Measurements from ENCODE around the gene NAT8L. TPM values are rescaled to one million over a fixed set of nuclear protein-coding genes. Genes with fewer than 3 reads are reported as not detected.

The NAT8L gene
- total RNA-seq, 1 donor = under 0.01 TPM

- peak; percentile 96 for DNase-seq (ENCODE audit: insufficient read length, low spot score, missing footprints)
Observed at GRCh38 chr4:2042204-2042946, 16.8 kb upstream of the NAT8L start.

DNA sequence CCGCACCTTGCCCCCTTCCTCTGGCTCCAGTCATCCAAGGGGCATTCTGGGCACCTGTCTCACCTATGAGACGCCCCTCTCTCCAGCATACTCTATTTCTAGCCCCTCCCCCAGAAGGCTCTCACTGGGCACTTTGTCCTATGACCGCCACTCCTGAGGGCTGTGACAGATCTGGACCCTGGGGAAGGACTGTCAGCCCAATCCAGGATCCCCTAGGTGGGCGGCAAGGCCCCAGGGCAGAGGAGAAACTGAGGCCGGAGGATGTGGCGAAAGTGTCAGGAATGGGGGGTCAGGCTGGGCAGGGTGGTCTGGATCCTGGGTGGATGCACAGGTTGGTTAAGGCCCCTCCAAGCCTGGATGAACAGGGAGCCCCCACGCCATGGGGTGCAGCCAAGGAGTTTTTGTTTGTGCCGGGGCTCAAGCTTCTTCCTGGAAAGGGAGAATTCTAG is 16.2 kb upstream of the NAT8L start:
- peak; percentile 77 for DNase-seq (ENCODE audit: insufficient read length, low spot score, missing footprints)
- no peaks in the 10 kb centered on the region for H3K36me3 ChIP-seq (ENCODE audit: insufficient read depth, low read length)
- H3K4me2 ChIP-seq (ENCODE audit: insufficient read depth, low read length) = no peak overlapping the region
- no peak overlapping the region for H2AFZ ChIP-seq (ENCODE audit: low read length)
- no peak overlapping the region for H3K27ac ChIP-seq (ENCODE audit: low read depth, low read length)
- no peaks in the 10 kb centered on the region for H3K9me3 ChIP-seq (ENCODE audit: low read depth, low read length)
- peaks cover 19% of the 10 kb centered on the region for H3K27me3 ChIP-seq (ENCODE audit: insufficient read depth, low read length)
- H3K79me2 ChIP-seq (ENCODE audit: insufficient read depth, low read length) = no peaks in the 10 kb centered on the region
- TF ChIP-seq, protein P1, sequence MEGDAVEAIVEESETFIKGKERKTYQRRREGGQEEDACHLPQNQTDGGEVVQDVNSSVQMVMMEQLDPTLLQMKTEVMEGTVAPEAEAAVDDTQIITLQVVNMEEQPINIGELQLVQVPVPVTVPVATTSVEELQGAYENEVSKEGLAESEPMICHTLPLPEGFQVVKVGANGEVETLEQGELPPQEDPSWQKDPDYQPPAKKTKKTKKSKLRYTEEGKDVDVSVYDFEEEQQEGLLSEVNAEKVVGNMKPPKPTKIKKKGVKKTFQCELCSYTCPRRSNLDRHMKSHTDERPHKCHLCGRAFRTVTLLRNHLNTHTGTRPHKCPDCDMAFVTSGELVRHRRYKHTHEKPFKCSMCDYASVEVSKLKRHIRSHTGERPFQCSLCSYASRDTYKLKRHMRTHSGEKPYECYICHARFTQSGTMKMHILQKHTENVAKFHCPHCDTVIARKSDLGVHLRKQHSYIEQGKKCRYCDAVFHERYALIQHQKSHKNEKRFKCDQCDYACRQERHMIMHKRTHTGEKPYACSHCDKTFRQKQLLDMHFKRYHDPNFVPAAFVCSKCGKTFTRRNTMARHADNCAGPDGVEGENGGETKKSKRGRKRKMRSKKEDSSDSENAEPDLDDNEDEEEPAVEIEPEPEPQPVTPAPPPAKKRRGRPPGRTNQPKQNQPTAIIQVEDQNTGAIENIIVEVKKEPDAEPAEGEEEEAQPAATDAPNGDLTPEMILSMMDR (IDR thresholded peaks at IDR 0.05; ENCODE audit: extremely low read depth, low read depth, low read length) = no peak
- H4K20me1 ChIP-seq (ENCODE audit: insufficient read depth, low read length) = peaks cover 3% of the 10 kb centered on the region
- H3K4me1 ChIP-seq (ENCODE audit: insufficient read depth, low read length) = peaks cover 6% of the 10 kb centered on the region
- peak overlapping the region; percentile 81 for H3K4me3 ChIP-seq (ENCODE audit: insufficient read depth, low read length)

More at GRCh38 chr4:2042204-2042946, 16.8 kb upstream of the NAT8L start:
- no peaks in the 10 kb centered on the region for H3K9me3 ChIP-seq (ENCODE audit: low read depth, low read length)
- H3K4me3 ChIP-seq (ENCODE audit: insufficient read depth, low read length) = peak overlapping the region; percentile 81
- H3K4me1 ChIP-seq (ENCODE audit: insufficient read depth, low read length) = peaks cover 6% of the 10 kb centered on the region
- H3K79me2 ChIP-seq (ENCODE audit: insufficient read depth, low read length) = no peaks in the 10 kb centered on the region
- peak overlapping the region; percentile 81 for H3K4me2 ChIP-seq (ENCODE audit: insufficient read depth, low read length)
- TF ChIP-seq, protein P1 (IDR thresholded peaks at IDR 0.05; ENCODE audit: extremely low read depth, low read depth, low read length) = no peak
- peaks cover 3% of the 10 kb centered on the region for H4K20me1 ChIP-seq (ENCODE audit: insufficient read depth, low read length)
- H3K27me3 ChIP-seq (ENCODE audit: insufficient read depth, low read length) = peaks cover 21% of the 10 kb centered on the region
- H2AFZ ChIP-seq (ENCODE audit: low read length) = no peak overlapping the region
- H3K27ac ChIP-seq (ENCODE audit: low read depth, low read length) = no peak overlapping the region
- H3K36me3 ChIP-seq (ENCODE audit: insufficient read depth, low read length) = no peaks in the 10 kb centered on the region

GRCh38 chr4:2043396-2044118 is 15.6 kb upstream of the NAT8L start:
- Histone ChIP-seq H3K36me3 (ENCODE audit: insufficient read depth, low read length) (no peaks in the 10 kb centered on the region), H3K27me3 (ENCODE audit: insufficient read depth, low read length) (peaks cover 16% of the 10 kb centered on the region), H3K4me3 (ENCODE audit: insufficient read depth, low read length) (no peak overlapping the region), H2AFZ (ENCODE audit: low read length) (no peak overlapping the region), H3K27ac (ENCODE audit: low read depth, low read length) (no peak overlapping the region), H3K4me1 (ENCODE audit: insufficient read depth, low read length) (peaks cover 6% of the 10 kb centered on the region), H3K79me2 (ENCODE audit: insufficient read depth, low read length) (no peaks in the 10 kb centered on the region), H3K4me2 (ENCODE audit: insufficient read depth, low read length) (no peak overlapping the region), H4K20me1 (ENCODE audit: insufficient read depth, low read length) (peaks cover 3% of the 10 kb centered on the region), H3K9me3 (ENCODE audit: low read depth, low read length) (no peaks in the 10 kb centered on the region)
- DNase-seq (ENCODE audit: insufficient read length, low spot score, missing footprints) = peak; percentile 82
- TF ChIP-seq, protein P1 (IDR thresholded peaks at IDR 0.05; ENCODE audit: extremely low read depth, low read depth, low read length) = no peak

DNA sequence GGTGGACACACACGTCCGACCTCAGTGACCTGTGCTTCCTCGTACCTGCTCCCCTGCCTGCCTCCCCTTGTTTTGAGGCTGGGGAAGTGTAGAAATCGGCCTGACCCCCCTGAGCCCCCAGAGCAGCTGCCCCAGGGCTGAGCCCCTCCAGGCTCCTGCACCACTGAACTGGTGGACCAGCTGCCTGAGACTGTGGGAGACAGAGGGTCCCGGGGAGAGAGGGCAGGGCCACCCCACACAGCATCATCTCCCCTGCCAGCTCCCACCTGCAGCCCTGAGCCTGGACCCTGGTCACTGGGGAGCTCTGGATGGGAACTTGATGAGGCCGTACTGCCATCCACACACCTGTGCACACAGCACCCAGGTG is 15.0 kb upstream of the NAT8L start:
- no peak overlapping the region for H2AFZ ChIP-seq (ENCODE audit: low read length)
- no peak overlapping the region for H3K27ac ChIP-seq (ENCODE audit: low read depth, low read length)
- H3K36me3 ChIP-seq (ENCODE audit: insufficient read depth, low read length) = no peaks in the 10 kb centered on the region
- H3K27me3 ChIP-seq (ENCODE audit: insufficient read depth, low read length) = peaks cover 11% of the 10 kb centered on the region
- no peaks in the 10 kb centered on the region for H3K79me2 ChIP-seq (ENCODE audit: insufficient read depth, low read length)
- peak; percentile 63 for DNase-seq (ENCODE audit: insufficient read length, low spot score, missing footprints)
- TF ChIP-seq, protein P1 (IDR thresholded peaks at IDR 0.05; ENCODE audit: extremely low read depth, low read depth, low read length) = no peak
- peaks cover 6% of the 10 kb centered on the region for H3K4me1 ChIP-seq (ENCODE audit: insufficient read depth, low read length)
- no peak overlapping the region for H3K4me3 ChIP-seq (ENCODE audit: insufficient read depth, low read length)
- no peaks in the 10 kb centered on the region for H3K9me3 ChIP-seq (ENCODE audit: low read depth, low read length)
- peaks cover 3% of the 10 kb centered on the region for H4K20me1 ChIP-seq (ENCODE audit: insufficient read depth, low read length)
- H3K4me2 ChIP-seq (ENCODE audit: insufficient read depth, low read length) = no peak overlapping the region
